Adipocyte (in vitro differentiated cells): ENCODE results near the gene ULK4.

Experiments used
- DNase-seq: peaks from one replicate; pipeline ENCODE4 v3.0.0-alpha.2; 2015; ENCODE audit warnings: low read depth
- H3K27me3 ChIP-seq: replicated peaks from 2 replicates; pipeline ENCODE4 v1.7.0; 2013; ENCODE audit warnings: mild to moderate bottlenecking, low read length, moderate library complexity; ENCODE audit not compliant: control insufficient read depth, insufficient read depth
- H3K36me3 ChIP-seq: 2 replicates; pipeline ENCODE4 v1.7.0; 2013; ENCODE audit warnings: low read length, mild to moderate bottlenecking, moderate library complexity; ENCODE audit not compliant: control insufficient read depth, insufficient read depth, severe bottlenecking
- H3K4me1 ChIP-seq: 2 replicates; pipeline ENCODE4 v1.7.0; 2013; ENCODE audit warnings: mild to moderate bottlenecking, low read length, moderate library complexity; ENCODE audit not compliant: control insufficient read depth, insufficient read depth
- H3K4me3 ChIP-seq: 2 replicates; pipeline ENCODE4 v1.7.0; 2013; ENCODE audit warnings: mild to moderate bottlenecking, low read length, moderate library complexity
- H3K9ac ChIP-seq: 2 replicates; pipeline ENCODE4 v1.7.0; 2013; ENCODE audit warnings: mild to moderate bottlenecking, low read length, moderate library complexity
- H3K9me3 ChIP-seq: 2 replicates; pipeline ENCODE4 v1.7.0; 2013; ENCODE audit warnings: mild to moderate bottlenecking, low read length, moderate library complexity; ENCODE audit not compliant: control insufficient read depth

The ULK4 gene

GRCh38 chr3:41961751-41962679 is at the start of gene ULK4:
Gene ULK4, minus strand, starts transcription at chr3:41962103. Its CDS starts 7,344 bp downstream, at chr3:41954759.
- Histone ChIP-seq H3K9me3 (no peaks in the 10 kb centered on the region), H3K4me1 (peaks cover 6% of the 10 kb centered on the region), H3K9ac (peak within 1 kb of the TSS; percentile 87), H3K4me3 (peak within 1 kb of the TSS; percentile 96), H3K36me3 (no peaks in the 10 kb centered on the region), H3K27me3 (no peaks in the 10 kb centered on the region)
- peak; percentile 100 for DNase-seq

GRCh38 chr3:42010530-42010929 is 48.6 kb upstream of the ULK4 start:
- Histone ChIP-seq H3K4me1 (peaks cover 17% of the 10 kb centered on the region), H3K9ac (no peak overlapping the region), H3K27me3 (no peaks in the 10 kb centered on the region), H3K36me3 (no peaks in the 10 kb centered on the region), H3K4me3 (no peak overlapping the region), H3K9me3 (no peaks in the 10 kb centered on the region)
- DNase-seq = no peak

GRCh38 chr3:42009456-42009855 is 47.6 kb upstream of the ULK4 start:
- Histone ChIP-seq H3K27me3 (no peaks in the 10 kb centered on the region), H3K36me3 (no peaks in the 10 kb centered on the region), H3K9ac (no peak overlapping the region), H3K4me3 (no peak overlapping the region), H3K9me3 (no peaks in the 10 kb centered on the region), H3K4me1 (peaks cover 7% of the 10 kb centered on the region)
- no peak for DNase-seq

- Histone ChIP-seq H3K27me3 (no peaks in the 10 kb centered on the region), H3K4me3 (no peak overlapping the region), H3K4me1 (peaks cover 2% of the 10 kb centered on the region), H3K36me3 (no peaks in the 10 kb centered on the region), H3K9ac (no peak overlapping the region), H3K9me3 (peaks cover under 1% of the 10 kb centered on the region)
- DNase-seq = no peak
These were observed 45.9 kb upstream of the ULK4 start for GRCh38 chr3:42007785-42008184.

DNA sequence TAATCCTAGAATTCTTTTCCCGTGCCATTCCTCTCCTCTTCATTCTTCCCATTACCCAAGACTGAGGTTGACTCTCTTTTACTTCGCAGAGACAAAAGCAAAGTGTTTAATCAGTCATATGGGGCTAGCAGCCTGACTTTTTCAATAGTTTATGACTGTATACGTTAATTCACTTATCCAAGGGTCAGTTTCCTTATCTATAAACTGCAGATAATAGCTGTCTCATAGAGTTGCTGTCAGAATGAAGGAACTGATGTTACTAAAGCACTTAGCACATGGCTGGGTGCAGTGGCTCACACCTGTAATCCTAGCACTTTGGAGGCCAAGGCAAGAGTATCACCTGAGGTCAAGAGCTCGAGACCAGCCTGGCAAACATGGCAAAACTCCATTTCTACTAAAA is 43.5 kb upstream of the ULK4 start:
- DNase-seq = no peak
- H3K4me3 ChIP-seq = no peak overlapping the region
- H3K9ac ChIP-seq = no peak overlapping the region
- peaks cover 2% of the 10 kb centered on the region for H3K9me3 ChIP-seq
- H3K36me3 ChIP-seq = no peaks in the 10 kb centered on the region
- H3K4me1 ChIP-seq = no peaks in the 10 kb centered on the region
- H3K27me3 ChIP-seq = no peaks in the 10 kb centered on the region

GRCh38 chr3:42002790-42003189 is 40.9 kb upstream of the ULK4 start:
- no peak for DNase-seq
- Histone ChIP-seq H3K9ac (no peak overlapping the region), H3K36me3 (no peaks in the 10 kb centered on the region), H3K4me1 (peaks cover 6% of the 10 kb centered on the region), H3K4me3 (no peak overlapping the region), H3K9me3 (peaks cover 2% of the 10 kb centered on the region), H3K27me3 (no peaks in the 10 kb centered on the region)

DNA sequence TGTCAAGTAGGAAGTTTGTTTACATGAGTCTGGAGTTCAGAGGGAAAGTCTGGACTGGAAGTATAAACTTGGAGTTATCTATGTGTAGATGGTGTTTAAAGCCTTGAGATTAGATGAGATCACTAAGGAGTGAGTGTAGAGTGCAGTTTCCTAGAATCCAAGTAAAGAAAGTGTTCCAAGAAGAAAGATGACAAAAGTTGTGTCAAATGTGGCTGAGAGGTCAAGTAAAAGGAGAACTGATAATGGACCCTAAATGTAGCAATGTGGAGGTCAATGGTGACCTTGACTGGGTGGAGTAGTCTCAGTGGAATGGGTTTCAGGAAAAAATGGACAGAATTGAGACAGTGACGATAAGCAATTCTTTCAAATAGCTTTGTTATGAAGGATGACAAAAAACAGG is 39.9 kb upstream of the ULK4 start:
- Histone ChIP-seq H3K27me3 (no peaks in the 10 kb centered on the region), H3K4me3 (no peak overlapping the region), H3K4me1 (peaks cover 7% of the 10 kb centered on the region), H3K36me3 (no peaks in the 10 kb centered on the region), H3K9ac (no peak overlapping the region), H3K9me3 (peaks cover 2% of the 10 kb centered on the region)
- DNase-seq = no peak

- Histone ChIP-seq H3K27me3 (no peaks in the 10 kb centered on the region), H3K4me1 (peaks cover 7% of the 10 kb centered on the region), H3K4me3 (no peak overlapping the region), H3K36me3 (no peaks in the 10 kb centered on the region), H3K9me3 (peaks cover 2% of the 10 kb centered on the region), H3K9ac (no peak overlapping the region)
- no peak for DNase-seq
These were observed 38.0 kb upstream of the ULK4 start for GRCh38 chr3:41999909-42000308.

GRCh38 chr3:41997702-41998550 is 36.0 kb upstream of the ULK4 start:
- DNase-seq = peak; percentile 56
- H3K9me3 ChIP-seq = peaks cover 2% of the 10 kb centered on the region
- H3K4me3 ChIP-seq = no peak overlapping the region
- no peak overlapping the region for H3K9ac ChIP-seq
- H3K27me3 ChIP-seq = no peaks in the 10 kb centered on the region
- H3K36me3 ChIP-seq = no peaks in the 10 kb centered on the region
- peaks cover 7% of the 10 kb centered on the region for H3K4me1 ChIP-seq

DNA sequence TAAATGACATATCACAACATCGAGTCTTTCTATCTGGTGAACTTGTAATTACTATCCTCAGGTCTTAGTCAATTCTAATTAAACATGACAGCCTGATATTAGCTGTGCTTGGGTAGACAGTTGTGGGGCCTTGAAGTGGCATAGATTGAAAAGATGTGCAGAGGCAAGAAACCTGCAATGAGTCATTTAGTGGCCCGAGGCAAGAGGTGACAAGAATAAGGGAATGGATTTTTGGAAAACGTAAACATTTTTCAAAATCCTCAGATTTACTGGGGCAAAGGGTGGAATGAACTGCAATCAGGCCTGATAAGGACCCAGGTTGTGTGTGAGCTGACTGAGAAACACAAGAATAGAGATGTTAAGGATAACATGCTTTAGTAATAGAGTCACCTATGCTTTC is 29.5 kb upstream of the ULK4 start:
- Histone ChIP-seq H3K27me3 (no peaks in the 10 kb centered on the region), H3K9ac (no peak overlapping the region), H3K4me3 (no peak overlapping the region), H3K4me1 (no peaks in the 10 kb centered on the region), H3K36me3 (no peaks in the 10 kb centered on the region), H3K9me3 (no peaks in the 10 kb centered on the region)
- no peak for DNase-seq

DNA sequence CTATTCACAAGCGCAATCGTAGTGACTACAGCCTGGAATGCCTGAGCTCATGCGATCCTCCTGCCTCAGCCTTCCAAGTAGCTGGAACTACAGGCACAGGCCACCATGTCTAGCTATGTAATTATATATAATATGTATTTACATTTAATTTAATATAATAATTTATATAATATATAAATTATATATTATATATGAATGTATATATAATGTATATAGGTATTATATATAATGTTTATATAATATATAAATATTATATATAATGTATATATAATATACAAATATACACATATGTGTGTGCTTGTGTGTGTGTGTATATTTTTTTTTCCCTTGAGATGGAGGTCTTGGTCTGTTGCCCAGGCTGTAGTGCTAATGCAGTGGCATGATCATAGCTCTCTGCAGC is 27.6 kb upstream of the ULK4 start:
- Histone ChIP-seq H3K9me3 (no peaks in the 10 kb centered on the region), H3K4me1 (no peaks in the 10 kb centered on the region), H3K36me3 (no peaks in the 10 kb centered on the region), H3K27me3 (no peaks in the 10 kb centered on the region), H3K9ac (no peak overlapping the region), H3K4me3 (no peak overlapping the region)
- no peak for DNase-seq
